ENCODE measurements around the gene CNTNAP2.

Gene CNTNAP2

DNA sequence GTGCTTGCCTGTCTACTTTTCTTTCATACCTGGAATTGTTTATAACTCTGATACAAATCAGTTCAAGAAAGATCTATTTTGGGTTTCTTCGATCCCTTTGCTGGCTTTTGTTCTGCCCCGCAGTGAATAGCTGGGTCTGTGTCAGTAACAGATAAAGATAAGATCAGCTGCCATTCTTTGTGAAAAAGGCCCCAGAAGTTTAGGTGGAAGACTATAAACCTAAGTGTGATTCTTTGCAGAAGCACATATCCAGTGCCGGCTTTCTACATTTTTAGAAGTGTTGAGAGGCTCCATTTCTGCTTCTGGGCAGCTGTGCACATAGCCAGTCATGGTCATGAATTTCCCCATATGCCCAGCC lies 1787.6 kb downstream of the CNTNAP2 start:
- no peak for DNase-seq

DNA sequence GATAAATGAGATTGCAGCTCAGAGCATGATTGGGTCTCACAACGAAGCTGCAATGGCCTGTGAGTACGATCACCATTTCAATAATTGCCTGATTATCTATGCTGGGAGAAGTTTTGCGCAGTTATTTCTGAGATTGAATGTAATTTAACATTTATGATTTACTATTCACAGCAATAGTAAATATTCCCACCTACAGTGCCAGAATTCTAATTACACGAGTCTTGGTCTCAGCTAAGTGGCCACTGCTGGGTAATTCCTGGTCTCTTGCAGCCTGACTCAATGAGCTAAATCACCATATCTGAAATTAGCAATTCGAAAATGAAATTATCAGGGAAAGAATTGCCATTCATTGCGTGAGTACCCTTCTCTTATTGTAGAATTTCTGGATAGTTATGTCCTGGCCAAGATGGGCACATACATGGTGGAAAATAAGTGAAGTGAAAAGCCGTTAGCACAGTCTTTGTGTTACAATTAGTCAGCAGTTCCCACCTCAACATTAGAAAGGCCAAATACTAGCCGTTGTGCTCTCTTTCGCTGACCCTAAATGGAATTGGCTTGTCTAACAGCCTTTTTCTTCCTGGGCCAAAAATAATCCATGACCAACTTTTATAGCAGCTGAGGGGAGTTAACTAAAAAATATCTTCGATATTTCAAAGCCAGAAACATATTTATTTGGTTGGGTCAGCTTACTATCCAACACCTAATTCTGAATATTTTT lies 1793.0 kb downstream of the CNTNAP2 start:
- DNase-seq, result no peak

DNA sequence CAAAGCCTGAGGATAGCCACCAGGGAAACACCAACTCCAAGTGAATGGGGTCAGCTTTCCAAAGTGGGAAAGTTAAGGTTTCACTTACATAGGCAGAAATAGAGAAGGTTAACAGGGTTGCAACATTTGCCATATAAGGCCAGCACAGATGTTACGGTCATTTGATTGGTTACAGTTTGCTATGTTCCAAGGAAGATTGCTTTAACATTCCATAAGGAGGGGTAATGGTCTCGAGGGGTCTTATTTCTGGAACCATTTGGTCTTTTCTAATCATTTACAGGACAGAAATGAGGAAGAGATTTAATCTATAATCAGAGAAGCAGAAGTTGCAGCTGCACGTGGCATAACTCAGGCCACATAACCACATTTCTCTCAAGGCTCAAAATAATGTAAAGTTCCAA lies 1794.6 kb downstream of the CNTNAP2 start:
- no peak for DNase-seq

DNA sequence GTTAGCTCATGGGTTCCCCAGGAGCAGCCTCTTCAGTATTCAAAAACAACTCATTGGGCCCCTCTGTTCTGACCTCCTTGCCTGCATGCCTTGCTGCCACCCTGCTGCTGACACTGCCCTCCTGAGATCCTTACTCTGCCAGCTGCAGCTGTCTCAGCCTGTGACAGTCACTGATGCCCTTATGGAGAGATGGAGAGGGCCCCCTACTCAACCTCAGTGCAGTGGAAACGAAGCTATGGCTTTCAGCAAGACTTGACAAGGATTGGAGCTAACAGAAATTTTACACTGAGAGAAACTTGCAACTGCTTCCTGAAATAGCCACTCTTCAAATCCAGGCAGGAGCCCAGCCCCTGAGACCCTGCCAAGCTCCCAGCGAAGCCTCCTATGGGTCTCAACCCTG lies 1795.7 kb downstream of the CNTNAP2 start:
- DNase-seq, result no peak

DNA sequence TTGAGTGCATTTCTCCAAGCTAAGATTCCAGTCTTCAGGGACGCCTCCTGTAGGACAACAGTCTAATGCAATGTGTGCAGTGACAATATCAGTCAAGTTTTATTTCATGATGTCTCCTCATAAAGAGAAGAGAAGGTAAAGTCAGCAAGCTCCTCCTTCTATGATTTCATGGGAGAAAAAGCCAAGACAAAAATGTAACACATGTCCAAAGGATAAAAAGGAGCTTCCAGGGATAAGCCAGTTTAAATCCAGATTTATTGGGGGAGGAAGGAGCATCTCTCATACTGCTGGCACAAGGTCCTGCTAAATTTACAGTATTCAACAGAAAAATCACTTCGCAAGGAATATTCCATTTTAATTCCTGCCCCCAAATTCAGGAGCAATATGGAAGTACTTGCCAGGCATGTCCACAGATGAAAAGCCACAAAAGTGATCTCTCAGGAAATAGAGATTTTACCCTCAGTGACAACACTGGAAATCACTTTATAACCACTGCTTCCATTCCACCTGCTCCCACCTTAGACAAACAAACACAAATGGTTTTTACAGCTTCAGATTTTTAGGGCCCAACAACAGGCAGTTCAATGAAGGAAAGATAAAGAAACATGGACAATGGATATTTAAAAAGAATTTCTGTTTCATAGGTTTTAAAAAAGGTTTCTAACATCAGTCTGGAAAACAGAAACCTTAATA lies 1796.5 kb downstream of the CNTNAP2 start:
- no peak for DNase-seq

DNA sequence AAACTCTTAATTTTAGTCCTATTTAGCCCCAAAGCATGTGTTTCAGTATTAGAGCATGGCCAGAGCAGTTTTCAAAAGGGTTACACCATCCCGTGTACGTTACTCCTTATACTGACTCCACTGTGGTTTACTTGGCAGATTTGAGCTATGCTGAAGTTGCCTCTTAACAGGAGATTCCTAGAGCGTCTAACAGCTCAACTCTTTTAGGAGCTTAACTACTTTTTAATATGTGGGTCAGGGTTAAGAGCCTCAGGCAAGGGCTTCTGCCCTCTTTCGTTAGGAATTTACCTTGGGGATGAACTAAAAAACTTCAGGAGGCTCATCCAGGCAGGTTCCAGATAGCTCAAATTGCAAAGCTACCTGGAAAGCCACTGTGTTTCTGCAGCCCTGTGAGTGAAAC lies 1799.2 kb downstream of the CNTNAP2 start:
- DNase-seq, result no peak

DNA sequence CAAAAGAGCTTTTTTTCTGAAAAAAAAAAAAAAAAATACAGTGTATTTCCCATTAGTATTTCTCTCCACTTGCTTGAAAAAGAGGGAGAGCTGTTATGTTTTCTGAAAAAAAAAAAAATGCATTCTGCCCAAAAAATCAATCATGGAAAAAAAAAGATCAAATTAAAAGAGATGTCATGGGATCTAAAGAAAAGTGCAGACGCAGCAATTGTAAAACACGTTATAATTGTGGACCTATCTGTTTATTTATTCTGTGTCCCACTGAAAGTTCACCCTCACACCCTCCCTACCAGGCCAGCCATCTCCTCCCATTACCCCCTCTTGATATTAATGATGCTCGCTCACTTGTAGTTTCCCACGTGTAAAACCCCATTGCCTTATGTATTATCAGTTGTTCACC lies 1800.0 kb downstream of the CNTNAP2 start:
- no peak for DNase-seq

DNA sequence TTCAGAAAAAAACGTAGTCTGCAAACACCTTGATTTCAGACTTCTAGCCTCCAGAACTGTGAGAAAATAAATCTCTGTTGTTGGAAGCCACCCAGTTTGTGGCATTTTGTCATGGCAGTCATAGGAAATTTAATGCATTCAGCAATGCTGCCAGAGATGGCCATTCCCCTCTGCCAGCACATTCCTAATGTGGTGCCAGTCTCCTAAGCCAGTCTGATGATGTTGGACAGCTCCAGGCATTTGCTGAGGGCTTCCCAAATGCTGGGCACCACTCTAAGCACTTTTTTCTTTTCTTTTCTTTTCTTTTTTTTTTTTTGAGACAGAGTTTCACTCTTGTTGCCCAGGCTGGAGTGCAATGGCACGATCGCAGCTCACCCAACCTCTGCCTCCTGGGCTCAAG lies 1807.2 kb downstream of the CNTNAP2 start:
- DNase-seq, result no peak

DNA sequence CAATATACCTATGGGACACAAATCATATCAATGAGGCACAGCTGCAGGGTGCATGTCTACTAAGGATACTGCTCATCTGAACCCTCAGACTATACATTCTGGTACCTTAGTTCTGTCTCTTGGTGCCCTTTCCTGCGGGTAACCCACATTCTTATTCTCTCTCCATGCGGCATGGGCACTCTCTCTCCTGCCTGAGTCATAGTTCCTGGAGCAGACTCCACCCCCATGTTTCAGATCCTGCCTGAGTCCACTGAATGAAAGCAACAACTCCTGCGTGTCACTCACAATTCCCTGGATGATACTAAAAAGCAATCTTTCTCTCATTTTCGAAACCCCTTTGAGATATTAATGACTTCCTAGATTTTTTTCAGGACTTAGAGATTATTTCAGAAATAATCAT lies 1820.8 kb downstream of the CNTNAP2 start:
- DNase-seq, result no peak

DNA sequence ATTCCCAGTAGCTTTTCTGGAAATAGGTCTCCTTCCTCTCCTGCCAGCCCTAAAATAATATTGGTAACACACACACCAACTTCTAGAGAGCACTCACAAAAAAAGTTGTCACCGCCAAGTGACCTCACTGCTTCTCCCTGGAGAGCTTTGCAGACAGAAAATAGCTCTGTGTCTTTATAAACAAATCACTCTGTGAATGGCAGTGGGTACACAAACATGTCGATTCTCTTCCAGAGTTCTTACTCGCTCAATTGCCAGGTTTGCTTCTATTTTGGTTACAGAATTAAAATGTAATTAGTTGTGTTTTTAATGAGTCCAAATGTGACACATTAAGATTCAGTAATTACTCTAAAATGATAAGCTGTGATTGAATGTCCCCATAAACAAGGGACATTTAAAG lies 1824.8 kb downstream of the CNTNAP2 start:
- no peak for DNase-seq

DNA sequence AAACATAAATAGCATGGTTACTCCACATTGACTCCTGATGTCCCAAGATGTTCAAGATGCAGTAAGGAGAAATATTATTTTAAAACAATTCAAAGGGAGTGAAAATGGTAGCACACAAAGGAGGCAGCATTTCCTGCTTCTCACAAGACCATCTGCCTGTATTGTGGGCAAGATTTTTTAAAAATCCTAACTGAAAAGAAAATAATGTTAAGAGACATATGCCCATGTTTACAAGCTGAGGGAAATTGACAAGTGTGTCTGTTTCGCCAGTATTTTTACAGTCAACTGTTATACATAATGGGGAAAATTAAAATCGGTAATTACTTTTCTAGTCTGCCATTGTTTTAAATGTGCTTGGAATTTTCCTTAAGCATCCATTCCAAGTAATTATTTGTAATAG lies 1827.7 kb downstream of the CNTNAP2 start:
- DNase-seq, result no peak

DNA sequence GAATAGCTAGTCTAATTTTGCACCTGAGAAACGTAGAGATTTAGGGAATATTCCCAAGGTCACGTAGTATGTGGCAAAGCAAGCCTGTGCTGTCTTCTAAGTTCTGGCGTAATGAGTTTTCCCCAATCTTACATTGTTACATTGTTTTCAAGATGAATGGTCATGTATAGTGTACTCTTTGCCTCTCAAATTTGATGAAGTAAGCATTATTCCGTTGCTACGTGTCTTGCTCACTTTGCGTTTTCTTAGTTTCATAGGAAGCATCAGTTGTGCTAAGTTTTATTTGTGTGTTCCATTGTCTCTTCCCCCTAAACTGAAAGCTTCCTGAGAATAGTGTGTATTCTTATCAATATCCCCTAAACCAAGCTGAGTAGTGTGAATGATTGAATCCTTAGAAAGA lies 1836.3 kb downstream of the CNTNAP2 start:
- DNase-seq, result no peak

DNA sequence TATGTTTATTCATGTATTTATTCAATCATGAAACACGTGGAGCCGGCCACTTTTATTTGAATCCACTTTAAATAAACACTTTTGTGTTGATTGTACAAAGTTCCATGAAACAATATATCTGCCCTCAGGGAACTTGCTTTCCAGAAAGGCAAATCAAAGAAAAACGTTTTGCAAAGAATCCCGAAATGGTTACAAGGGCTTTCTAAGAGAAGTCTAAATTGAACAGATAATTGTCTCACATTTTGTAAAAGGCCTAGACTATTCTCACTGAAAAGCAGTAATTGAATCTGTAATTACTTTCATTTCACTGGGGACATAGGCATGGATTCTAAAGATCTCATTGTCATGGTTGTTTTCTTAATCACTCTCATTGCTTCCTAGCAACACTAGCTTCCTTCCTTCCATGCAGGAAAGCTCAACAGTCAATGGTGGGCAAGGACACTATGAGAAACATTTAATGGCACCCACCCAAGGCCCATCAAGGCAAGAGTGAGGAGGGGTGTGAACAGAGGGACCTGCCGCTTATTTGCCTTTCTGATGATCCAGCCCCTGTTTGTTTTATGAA lies 1851.5 kb downstream of the CNTNAP2 start:
- no peak for DNase-seq

DNA sequence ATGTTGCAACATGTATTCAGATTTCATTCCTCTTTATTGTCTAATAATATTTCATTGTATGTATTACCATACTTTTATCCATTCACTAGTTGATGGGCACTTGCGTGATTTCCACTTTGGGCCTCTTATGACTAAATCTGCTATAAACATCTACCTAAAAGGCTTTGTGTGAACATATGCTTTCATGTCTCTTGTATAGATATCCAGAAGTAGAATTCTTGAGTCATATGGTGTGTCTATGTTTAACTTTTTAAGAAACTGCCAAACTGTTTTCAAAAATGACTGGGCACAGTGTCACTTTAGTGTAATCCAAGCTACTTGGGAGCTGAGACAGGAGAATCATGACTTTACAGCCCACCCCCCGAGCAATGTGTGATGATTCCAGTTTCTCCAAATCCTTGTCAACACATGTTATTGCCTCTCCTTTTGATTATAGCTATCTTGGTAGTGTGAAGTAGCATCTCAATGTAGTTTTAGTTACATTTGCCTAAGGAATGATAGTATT lies 1855.1 kb downstream of the CNTNAP2 start:
- DNase-seq, result no peak

DNA sequence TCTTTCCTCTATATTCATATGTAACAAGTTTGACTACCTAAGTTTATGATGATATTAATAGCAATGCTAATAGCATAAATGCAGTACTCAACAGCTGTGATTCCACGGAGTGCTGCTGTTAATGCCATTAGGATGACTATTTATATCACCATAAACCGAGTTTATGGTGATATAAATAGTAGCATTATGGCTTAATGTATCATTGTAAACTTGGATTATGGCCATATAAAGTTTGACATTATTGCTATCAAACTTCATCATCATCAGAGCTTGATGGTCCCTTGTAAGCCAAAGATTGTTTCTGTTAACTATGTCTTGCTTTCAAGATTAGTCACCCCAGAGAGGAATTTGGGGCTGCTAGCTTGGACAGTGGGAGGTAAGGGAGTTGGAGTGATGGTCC lies 1861.6 kb downstream of the CNTNAP2 start:
- DNase-seq, result no peak

DNA sequence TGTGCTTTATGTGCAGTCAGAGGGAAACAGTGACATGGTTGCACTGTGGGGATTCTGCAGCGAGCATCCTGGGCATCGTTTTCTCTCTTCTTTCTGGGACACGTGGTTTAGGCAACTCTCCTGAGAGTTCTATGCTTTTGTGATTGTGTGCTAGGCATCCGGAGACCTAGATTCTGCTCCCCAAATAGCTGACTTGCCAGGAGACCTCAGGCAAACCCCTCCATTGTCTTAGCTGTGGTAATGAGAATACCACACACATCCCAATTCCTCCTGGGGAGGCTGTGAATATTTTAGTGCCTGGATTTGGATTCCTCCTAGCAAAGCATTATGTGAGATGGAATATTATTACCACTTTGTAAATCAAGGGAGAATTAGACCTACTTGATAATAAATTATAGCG lies 1862.0 kb downstream of the CNTNAP2 start:
- DNase-seq, result no peak

DNA sequence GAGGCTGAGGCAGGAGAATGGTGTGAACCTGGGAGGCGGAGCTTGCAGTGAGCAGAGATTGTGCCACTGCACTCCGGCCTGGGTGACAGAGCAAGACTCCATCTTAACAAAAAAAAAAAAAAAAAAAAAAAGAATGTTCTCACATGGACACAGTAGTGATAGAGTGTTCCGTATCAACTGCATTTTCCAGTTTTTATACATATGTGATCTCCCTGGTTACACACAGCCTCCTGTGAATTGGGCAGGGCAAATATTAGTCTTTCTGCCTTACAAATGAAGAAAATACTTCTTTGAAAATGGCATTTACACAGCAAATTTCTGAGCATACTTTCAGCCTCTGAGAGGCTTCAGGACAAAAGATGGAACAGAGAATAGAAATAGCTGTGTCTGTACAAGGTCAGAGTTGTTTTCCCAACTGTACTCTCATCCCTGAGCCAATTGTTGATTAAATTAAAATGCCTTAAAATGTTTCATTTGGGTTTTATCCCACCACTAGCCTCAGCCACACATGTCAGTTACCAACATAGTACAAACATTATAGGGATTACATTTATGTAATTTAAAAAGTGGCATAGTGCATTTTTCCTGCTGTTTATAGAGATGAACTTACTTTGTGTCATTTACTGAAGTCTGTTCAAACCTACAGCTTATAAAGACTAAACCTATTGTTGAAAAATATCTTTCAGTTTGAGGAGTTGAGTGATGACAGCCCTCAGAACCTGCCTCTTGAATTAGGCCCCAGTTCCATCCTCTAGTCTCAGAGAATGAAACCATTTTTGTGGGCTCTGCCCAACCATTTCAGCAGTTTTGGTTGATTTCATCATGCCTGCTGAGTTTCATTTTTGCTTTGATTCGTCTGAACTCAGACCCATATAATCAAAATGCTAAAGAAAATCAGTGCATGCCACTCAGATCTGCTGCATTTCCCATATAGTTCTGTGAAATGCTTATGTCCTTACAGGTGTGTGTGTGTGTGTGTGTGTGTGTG lies 1864.5 kb downstream of the CNTNAP2 start:
- DNase-seq, result no peak

DNA sequence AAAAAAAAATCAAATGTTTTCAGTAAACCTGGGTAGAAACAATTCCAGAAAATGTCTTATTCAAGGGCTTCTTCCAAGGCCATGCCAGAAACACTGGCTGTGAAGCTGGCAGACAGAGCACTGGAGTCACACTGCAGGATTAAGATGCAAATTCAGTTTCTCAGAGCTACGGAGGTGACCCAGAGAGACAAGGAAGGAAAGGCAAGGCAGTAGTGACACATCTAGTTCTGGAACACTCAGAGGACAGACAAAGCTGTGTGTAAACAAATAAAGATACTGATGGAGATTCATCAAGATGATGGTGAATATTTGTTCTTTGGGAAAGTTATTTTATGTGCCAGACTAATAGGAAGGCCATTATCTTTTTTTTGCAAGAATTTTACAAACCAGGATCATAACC lies 1865.7 kb downstream of the CNTNAP2 start:
- DNase-seq, result no peak

DNA sequence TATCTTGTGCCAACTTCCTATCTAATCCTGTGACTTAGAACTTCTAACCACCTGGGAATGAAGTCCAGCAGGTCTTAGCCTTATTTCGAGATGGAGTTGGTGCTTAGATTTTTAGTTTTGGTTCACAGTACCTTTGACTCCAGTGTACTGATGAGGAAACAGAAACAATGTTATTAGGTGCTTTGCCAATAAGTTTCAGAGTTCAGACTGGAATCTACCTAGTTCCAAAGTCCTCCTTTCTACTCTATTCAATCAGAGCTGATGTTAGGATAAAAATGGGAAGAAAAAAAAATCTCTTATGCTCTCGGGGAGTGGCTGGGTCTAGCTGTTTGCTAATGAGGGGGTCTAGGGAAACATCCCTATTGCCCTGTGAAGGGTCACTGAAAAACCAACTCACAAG lies 1867.7 kb downstream of the CNTNAP2 start:
- no peak for DNase-seq

DNA sequence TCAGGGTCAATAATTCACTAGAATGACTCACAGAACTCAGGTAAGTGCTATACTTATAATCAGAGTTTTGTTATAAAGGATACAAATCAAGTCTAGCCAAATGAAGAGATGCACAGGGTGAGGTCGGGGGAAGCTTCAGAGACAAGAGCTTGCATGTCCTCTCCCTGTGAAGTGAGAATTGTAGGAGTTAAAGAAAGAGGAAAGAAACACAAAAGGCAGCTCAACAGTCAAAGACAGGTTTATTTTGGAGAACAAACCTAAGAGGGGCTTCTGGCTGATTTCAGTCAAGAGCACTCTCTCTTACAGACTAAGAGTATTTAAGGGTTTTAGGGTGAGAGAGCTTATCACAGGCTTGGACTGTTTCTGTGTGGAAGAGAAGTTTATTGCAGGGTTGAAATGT lies 1873.5 kb downstream of the CNTNAP2 start:
- no peak for DNase-seq

DNA sequence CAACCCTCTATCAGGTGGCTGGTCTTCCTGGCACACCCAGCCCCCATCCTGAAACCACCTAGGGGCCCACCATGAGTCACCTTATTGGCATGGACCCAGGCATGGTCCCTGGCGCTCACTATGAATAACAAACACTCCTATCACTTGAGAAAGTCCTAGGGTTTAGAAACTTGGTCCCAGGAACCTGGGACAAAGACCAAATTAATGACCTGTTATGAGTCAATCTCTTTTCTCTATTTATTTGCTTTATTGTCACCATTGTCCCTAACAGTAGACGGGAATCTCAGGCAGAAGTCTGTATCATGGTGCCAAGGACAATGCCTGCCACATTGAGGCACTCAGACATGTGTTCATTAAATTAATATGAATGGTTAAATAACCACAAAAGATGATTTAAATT lies 1874.3 kb downstream of the CNTNAP2 start:
- no peak for DNase-seq

DNA sequence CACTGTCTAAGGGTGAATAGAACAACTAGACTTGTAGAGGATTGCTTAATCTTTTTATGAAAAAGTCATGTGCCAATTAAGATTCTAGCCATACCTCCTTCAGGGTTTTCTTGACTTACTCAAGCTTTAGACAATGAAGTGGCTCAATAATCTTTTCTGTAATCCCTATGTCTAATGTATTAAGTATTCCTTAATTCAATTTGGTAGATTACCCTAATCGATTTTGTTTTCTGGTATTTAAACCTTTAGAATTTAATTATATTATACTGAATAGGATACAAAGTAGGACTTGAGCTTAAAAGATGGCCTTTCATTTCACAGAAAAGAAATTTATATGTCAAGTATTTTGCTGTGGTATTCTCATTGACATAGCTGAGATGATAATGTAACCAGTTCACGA lies 1876.1 kb downstream of the CNTNAP2 start:
- no peak for DNase-seq

DNA sequence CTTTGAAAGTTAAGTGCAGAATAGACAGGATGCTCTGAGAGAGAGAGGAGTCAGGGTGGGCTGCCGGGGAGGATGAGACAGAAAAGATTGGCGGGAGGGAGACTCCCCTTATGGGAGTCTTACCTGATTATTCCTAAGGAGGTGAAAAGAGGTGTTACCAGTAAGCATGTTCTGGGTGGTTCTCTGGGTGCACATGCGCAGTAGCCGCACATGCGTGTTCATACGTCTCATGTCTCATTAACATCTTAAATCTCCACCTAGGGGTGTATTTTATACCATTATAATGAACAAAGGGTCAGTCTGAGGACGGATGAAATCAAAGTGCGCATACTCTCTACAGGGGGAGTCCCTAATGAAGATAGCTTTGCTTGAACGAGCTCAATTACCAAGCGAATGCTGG lies 1881.0 kb downstream of the CNTNAP2 start:
- no peak for DNase-seq

All from effector CD8-positive, alpha-beta T cell (primary cell).